ENCODE results near the gene SNU13.

Gene SNU13

GRCh38 chr22:41682033-41682807, 6.4 kb downstream of the SNU13 start:
- peaks cover 96% of the 10 kb centered on the region for H3K79me2 ChIP-seq (ENCODE audit: insufficient read depth, low read length)
- no peaks in the 10 kb centered on the region for H3K27me3 ChIP-seq (ENCODE audit: insufficient read depth, low read length, poor library complexity)
- H3K9ac ChIP-seq (ENCODE audit: low read depth, low read length): peak overlapping the region; percentile 65
- H3K9me3 ChIP-seq (ENCODE audit: insufficient read depth, low read length, severe bottlenecking): no peaks in the 10 kb centered on the region
- TF ChIP-seq, protein P1, sequence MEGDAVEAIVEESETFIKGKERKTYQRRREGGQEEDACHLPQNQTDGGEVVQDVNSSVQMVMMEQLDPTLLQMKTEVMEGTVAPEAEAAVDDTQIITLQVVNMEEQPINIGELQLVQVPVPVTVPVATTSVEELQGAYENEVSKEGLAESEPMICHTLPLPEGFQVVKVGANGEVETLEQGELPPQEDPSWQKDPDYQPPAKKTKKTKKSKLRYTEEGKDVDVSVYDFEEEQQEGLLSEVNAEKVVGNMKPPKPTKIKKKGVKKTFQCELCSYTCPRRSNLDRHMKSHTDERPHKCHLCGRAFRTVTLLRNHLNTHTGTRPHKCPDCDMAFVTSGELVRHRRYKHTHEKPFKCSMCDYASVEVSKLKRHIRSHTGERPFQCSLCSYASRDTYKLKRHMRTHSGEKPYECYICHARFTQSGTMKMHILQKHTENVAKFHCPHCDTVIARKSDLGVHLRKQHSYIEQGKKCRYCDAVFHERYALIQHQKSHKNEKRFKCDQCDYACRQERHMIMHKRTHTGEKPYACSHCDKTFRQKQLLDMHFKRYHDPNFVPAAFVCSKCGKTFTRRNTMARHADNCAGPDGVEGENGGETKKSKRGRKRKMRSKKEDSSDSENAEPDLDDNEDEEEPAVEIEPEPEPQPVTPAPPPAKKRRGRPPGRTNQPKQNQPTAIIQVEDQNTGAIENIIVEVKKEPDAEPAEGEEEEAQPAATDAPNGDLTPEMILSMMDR (IDR thresholded peaks at IDR 0.05; ENCODE audit: borderline replicate concordance, extremely low read depth, low read length, poor library complexity, severe bottlenecking): no peak
- H3K36me3 ChIP-seq (ENCODE audit: insufficient read depth, low read length): peaks cover 43% of the 10 kb centered on the region
- H3K4me1 ChIP-seq (ENCODE audit: insufficient read depth, low read length): peaks cover 41% of the 10 kb centered on the region
- H3K4me2 ChIP-seq (ENCODE audit: insufficient read depth, low read length): peak overlapping the region; percentile 86
- peak; percentile 79 for DNase-seq
- H4K20me1 ChIP-seq (ENCODE audit: insufficient read depth, low read length): peaks cover 51% of the 10 kb centered on the region
- H2AFZ ChIP-seq (ENCODE audit: low read depth, low read length): peak overlapping the region; percentile 73
- H3K27ac ChIP-seq (ENCODE audit: low read length): peak overlapping the region; percentile 72
- peak overlapping the region; percentile 68 to 82; a peak in 3 of 4 replicates for H3K4me3 ChIP-seq (ENCODE audit: low read depth in 1 of 2, low read length in 2 of 2)
- ATAC-seq (ENCODE audit: insufficient read depth, low read depth): peak; percentile 85

DNA sequence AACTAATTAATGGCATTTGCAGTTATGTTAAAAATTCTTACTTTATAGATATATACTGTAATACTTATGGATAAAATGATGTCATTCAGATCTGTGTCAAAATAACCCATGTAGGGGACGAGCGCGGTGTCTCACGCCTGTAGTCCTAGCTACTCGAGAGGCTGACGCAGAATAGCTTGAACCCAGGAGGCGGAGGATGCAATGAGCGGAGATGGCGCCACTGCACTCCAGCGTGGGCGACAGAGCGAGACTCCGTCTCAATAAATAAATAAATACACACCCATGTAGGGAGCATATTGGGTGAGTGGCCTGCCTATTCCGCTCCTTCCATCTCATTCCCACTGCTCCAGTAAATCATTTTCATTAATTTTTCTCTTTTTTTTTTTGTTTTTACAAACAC, 7.1 kb downstream of the SNU13 start:
- H3K79me2 ChIP-seq (ENCODE audit: insufficient read depth, low read length): peaks cover 95% of the 10 kb centered on the region
- no peak for DNase-seq

GRCh38 chr22:41676134-41676533, 12.5 kb downstream of the SNU13 start:
- Histone ChIP-seq H3K4me1 (ENCODE audit: insufficient read depth, low read length) (peaks cover 6% of the 10 kb centered on the region; the same call in 1 of the 2 replicates), H3K9me3 (ENCODE audit: insufficient read depth, low read length, severe bottlenecking) (no peaks in the 10 kb centered on the region), H3K4me2 (ENCODE audit: insufficient read depth, low read length) (no peak overlapping the region), H3K27me3 (ENCODE audit: insufficient read depth, low read length, poor library complexity) (no peaks in the 10 kb centered on the region), H3K4me3 (ENCODE audit: low read depth in 1 of 2, low read length in 2 of 2) (no peak overlapping the region), H3K36me3 (ENCODE audit: insufficient read depth, low read length) (peaks cover 72% of the 10 kb centered on the region), H4K20me1 (ENCODE audit: insufficient read depth, low read length) (peaks cover 42% of the 10 kb centered on the region), H3K27ac (ENCODE audit: low read length) (no peak overlapping the region), H3K9ac (ENCODE audit: low read depth, low read length) (no peak overlapping the region), H3K79me2 (ENCODE audit: insufficient read depth, low read length) (peaks cover 67% of the 10 kb centered on the region), H2AFZ (ENCODE audit: low read depth, low read length) (no peak overlapping the region)
- no peak for ATAC-seq (ENCODE audit: insufficient read depth, low read depth)
- DNase-seq: no peak
- TF ChIP-seq, protein P1 (IDR thresholded peaks at IDR 0.05; ENCODE audit: borderline replicate concordance, extremely low read depth, low read length, poor library complexity, severe bottlenecking): no peak
- TF ChIP-seq EZH2 (IDR thresholded peaks at IDR 0.05; ENCODE audit: borderline replicate concordance, low read depth, low read length, severe bottlenecking): no peak

More for the DNA sequence above, 7.1 kb downstream of the SNU13 start:
- peak overlapping the region; percentile 65 for H3K9ac ChIP-seq (ENCODE audit: low read depth, low read length)
- ATAC-seq (ENCODE audit: insufficient read depth, low read depth): no peak
- no peak overlapping the region for H3K27ac ChIP-seq (ENCODE audit: low read length)
- H4K20me1 ChIP-seq (ENCODE audit: insufficient read depth, low read length): peaks cover 51% of the 10 kb centered on the region
- H3K4me1 ChIP-seq (ENCODE audit: insufficient read depth, low read length): peaks cover 35% of the 10 kb centered on the region
- peak overlapping the region; percentile 86 for H3K4me2 ChIP-seq (ENCODE audit: insufficient read depth, low read length)
- no peaks in the 10 kb centered on the region for H3K9me3 ChIP-seq (ENCODE audit: insufficient read depth, low read length, severe bottlenecking)
- peaks cover 46% of the 10 kb centered on the region for H3K36me3 ChIP-seq (ENCODE audit: insufficient read depth, low read length)
- peak overlapping the region; percentile 68 to 82; a peak in 3 of 4 replicates for H3K4me3 ChIP-seq (ENCODE audit: low read depth in 1 of 2, low read length in 2 of 2)
- no peaks in the 10 kb centered on the region for H3K27me3 ChIP-seq (ENCODE audit: insufficient read depth, low read length, poor library complexity)
- TF ChIP-seq EZH2 (IDR thresholded peaks at IDR 0.05; ENCODE audit: borderline replicate concordance, low read depth, low read length, severe bottlenecking): no peak
- TF ChIP-seq, protein P1 (IDR thresholded peaks at IDR 0.05; ENCODE audit: borderline replicate concordance, extremely low read depth, low read length, poor library complexity, severe bottlenecking): no peak
- peak overlapping the region; percentile 73; the same call in 1 of the 2 replicates for H2AFZ ChIP-seq (ENCODE audit: low read depth, low read length)
